HepG2 (cell line): ENCODE results near the gene OR1J2. TPM values are rescaled to one million over a fixed set of nuclear protein-coding genes. Genes with fewer than 3 reads are reported as not detected.

Experiments used
- ATAC-seq: fragments of 200-7000 bp; cut with Tn5 transposase; 3 replicates; pipeline ENCODE4 v1.9.1; 2020; ENCODE audit warnings: mild to moderate bottlenecking, moderate library complexity
- Bru-seq: library from RNA; stranded (reverse); fragments of 400-500 nt; gene quantifications from one replicate; lab custom pipeline; 2021; lab: Mats Ljungman, UMichigan
- BruChase-seq, 2 experiments: library from RNA; stranded (reverse); fragments of 400-500 nt; gene quantifications; one replicate each; lab custom pipeline; 2021; lab: Mats Ljungman, UMichigan
- BruUV-seq: library from RNA; stranded (reverse); fragments of 400-500 nt; replicated peaks from 2 replicates; lab custom pipeline; 2021; lab: Mats Ljungman, UMichigan
- CTCF ChIA-PET: fragments of 300-600 bp; formaldehyde crosslinking; extraction: SDS; loops from one replicate; lab custom pipeline; 2021; ENCODE audit warnings: low total read pairs, inconsistent platforms, low intra/inter-chr PET ratio; lab: Yijun Ruan, JAX
- POLR2A ChIA-PET: fragments of 350-600 bp; sonication (Branson Sonifier 250); formaldehyde crosslinking; loops from one replicate; lab custom pipeline; 2020; ENCODE audit warnings: antibody characterized with exemption, inconsistent platforms; lab: Yijun Ruan, JAX
- DNase-seq: peaks from one replicate; pipeline ENCODE4 v3.0.0-alpha.2; 2015; ENCODE audit warnings: low spot score
- FAIRE-seq: peaks from 3 replicates; lab custom pipeline; 2011; peaks lifted over from hg19 to GRCh38; lab: Jason Lieb, UNC
- H2AFZ ChIP-seq: one replicate; pipeline ENCODE4 v1.6.1; 2011; ENCODE audit warnings: low read length, inconsistent platforms
- H3K27ac ChIP-seq: fragments of 300-600 bp; 3 replicates; pipeline ENCODE4 v1.8.0; 2011; ENCODE audit warnings: mixed run types, mild to moderate bottlenecking, mixed read lengths, low read length, inconsistent platforms; ENCODE audit not compliant: insufficient read depth; ENCODE audit errors: extremely low read length
- H3K27me3 ChIP-seq, 2 experiments: fragments of 200-600 bp in 1 of 2; 2 replicates in 1 of 2; 3 replicates in 1 of 2; pipeline versions ENCODE4 v1.6.0 to v1.8.0; 2011; ENCODE audit warnings: low read length in 2 of 2, mild to moderate bottlenecking in 2 of 2, moderate library complexity in 2 of 2, inconsistent platforms in 1 of 2; ENCODE audit not compliant: insufficient read depth in 2 of 2, control insufficient read depth in 1 of 2
- H3K36me3 ChIP-seq, 2 experiments: fragments of 200-600 bp in 1 of 2; replicated peaks in 1 of 2; 2 replicates in 1 of 2; 3 replicates in 1 of 2; pipeline versions ENCODE4 v1.5.1 to v1.8.0; 2011; ENCODE audit warnings: low read length in 2 of 2, inconsistent platforms in 1 of 2; ENCODE audit not compliant: insufficient read depth in 2 of 2, control insufficient read depth in 1 of 2
- H3K4me1 ChIP-seq: 2 replicates; pipeline ENCODE4 v1.5.1; 2012; ENCODE audit warnings: low read length, inconsistent platforms; ENCODE audit not compliant: insufficient read depth
- H3K4me2 ChIP-seq: 2 replicates; pipeline ENCODE4 v1.6.0; 2011; ENCODE audit warnings: low read depth, low read length, inconsistent platforms
- H3K4me3 ChIP-seq, 3 experiments: fragments of 200-600 bp in 1 of 3; sonication (generic), shearing (Covaris generic) in 1 of 3; replicated peaks in 1 of 3; 2 replicates each; pipeline ENCODE4 v1.5.1; 2011 to 2016; ENCODE audit warnings: low read length in 3 of 3, inconsistent platforms in 2 of 3, low read depth in 2 of 3, mild to moderate bottlenecking in 2 of 3, control low read depth in 1 of 3, mixed read lengths in 1 of 3; ENCODE audit not compliant: insufficient read depth in 1 of 3
- H3K79me2 ChIP-seq: one replicate; pipeline ENCODE4 v1.6.1; 2011; ENCODE audit warnings: low read length, inconsistent platforms; ENCODE audit not compliant: insufficient read depth
- H3K9ac ChIP-seq: 2 replicates; pipeline ENCODE4 v1.6.0; 2011; ENCODE audit warnings: mild to moderate bottlenecking, low read depth, low read length, inconsistent platforms; ENCODE audit not compliant: insufficient read depth
- H3K9me3 ChIP-seq: 2 replicates; pipeline ENCODE4 v1.5.1; 2012; ENCODE audit warnings: mild to moderate bottlenecking, low read length
- H4K20me1 ChIP-seq: 2 replicates; pipeline ENCODE4 v1.6.0; 2011; ENCODE audit warnings: inconsistent platforms, mild to moderate bottlenecking, low read length, moderate library complexity; ENCODE audit not compliant: insufficient read depth
- ATF2 ChIP-seq: sonication (generic); formaldehyde crosslinking; IDR thresholded peaks from 2 replicates; pipeline ENCODE4 v1.4.0; 2020; ENCODE audit warnings: missing genetic modification reagents
- IRF9 ChIP-seq: sonication (generic); formaldehyde crosslinking; IDR thresholded peaks from 2 replicates; pipeline ENCODE4 v1.8.0; 2022; ENCODE audit warnings: missing genetic modification reagents, mild to moderate bottlenecking, borderline replicate concordance
- PRDM15 ChIP-seq: sonication (generic); formaldehyde crosslinking; IDR thresholded peaks from 2 replicates; pipeline ENCODE4 v1.4.0; 2020; ENCODE audit warnings: missing genetic modification reagents
- ZBTB39 ChIP-seq: sonication (generic); formaldehyde crosslinking; IDR thresholded peaks from 2 replicates; pipeline ENCODE4 v1.5.0; 2020; ENCODE audit warnings: missing genetic modification reagents
- ZFP37 ChIP-seq: sonication (generic); formaldehyde crosslinking; IDR thresholded peaks from 2 replicates; pipeline ENCODE4 v1.4.0; 2020; ENCODE audit warnings: missing genetic modification reagents, borderline replicate concordance
- ZNF747 ChIP-seq: sonication (generic); formaldehyde crosslinking; IDR thresholded peaks from 2 replicates; pipeline ENCODE4 v1.8.1; 2023; ENCODE audit warnings: missing genetic modification reagents, mild to moderate bottlenecking, borderline replicate concordance
- ZNF75D ChIP-seq: sonication (generic); formaldehyde crosslinking; IDR thresholded peaks from 2 replicates; pipeline ENCODE4 v1.8.1; 2023; ENCODE audit warnings: missing genetic modification reagents, mild to moderate bottlenecking, borderline replicate concordance
- WGBS: methylation state at CpG from one replicate; pipeline ENCODE4 v1.1.6; 2017; ENCODE audit warnings: low lambda C conversion rate; 5-methylcytosine and 5-hydroxymethylcytosine counted together
- in situ Hi-C: cut with HindIII; loops from 2 replicates; pipeline ENCODE4 v1.10.0; 2017; ENCODE audit warnings: low pct_unique_long_range_greater_than_20kb; ENCODE audit not compliant: extremely low pct_ligation_motif_present
- intact Hi-C: fragments of 100-400 bp; cut with micrococcal nuclease; formaldehyde crosslinking; loops from one replicate; pipeline ENCODE4 v1.10.0; 2022; ENCODE audit not compliant: unreplicated experiment
- long read RNA-seq, 2 experiments: library from RNA in 1 of 2; library from polyadenylated mRNA in 1 of 2; stranded (forward) in 1 of 2; unstranded in 1 of 2; transcript quantifications; one replicate each; pipeline ENCODE4 v2.0.0, GENCODE V29; 2019 to 2022
- polyA minus RNA-seq, 3 experiments: library from RNA; depleted of rRNA, polyadenylated mRNA; stranded (reverse); fragments of >200 nt; gene quantifications; 2 replicates each; pipeline ENCODE4 v1.2.3, GENCODE V29; 2011; ENCODE audit warnings: low replicate concordance in 1 of 3
- polyA plus RNA-seq, 8 experiments: library from polyadenylated mRNA; depleted of rRNA in 3 of 8; stranded (reverse) in 7 of 8; unstranded in 1 of 8; fragments of >200 nt; fragmentation: Illumina TruSeq in 4 of 8; extraction: Trizol in 4 of 8; gene quantifications; 2 replicates each; pipeline versions ENCODE4 v1.2.1 to v1.2.3, GENCODE V29; 2011 to 2016; ENCODE audit warnings: low read depth in 4 of 8, missing spikeins in 1 of 8, mixed read lengths in 1 of 8; ENCODE audit not compliant: insufficient read depth in 1 of 8
- total RNA-seq, 5 experiments: library from RNA; depleted of rRNA; stranded (reverse); fragments of >200 nt; fragmentation: Illumina TruSeq; extraction: Trizol; gene quantifications; 2 replicates each; pipeline ENCODE4 v1.2.3, GENCODE V29; 2016; ENCODE audit warnings: low read depth in 1 of 5

The OR1J2 gene
- not detected in 2 replicates for total RNA-seq (2016; rRNA removed; fragmentation: Illumina TruSeq; extraction: Trizol)
- not detected in 2 replicates for total RNA-seq (2016; cell fraction: cytosol; rRNA removed; fragmentation: Illumina TruSeq; extraction: Trizol; ENCODE audit: low read depth)
- not detected in 2 replicates for total RNA-seq (2016; cell fraction: insoluble cytoplasmic fraction; rRNA removed; fragmentation: Illumina TruSeq; extraction: Trizol)
- not detected in 2 replicates for total RNA-seq (2016; cell fraction: membrane; rRNA removed; fragmentation: Illumina TruSeq; extraction: Trizol)
- total RNA-seq (2016; cell fraction: nucleus; rRNA removed; fragmentation: Illumina TruSeq; extraction: Trizol), result not detected in 2 replicates
- polyA plus RNA-seq (2011; rRNA removed), result not detected in 2 replicates
- polyA plus RNA-seq (2011; cell fraction: cytosol; rRNA removed), result not detected in 2 replicates
- polyA plus RNA-seq (2011; cell fraction: nucleus; rRNA removed), result not detected in 2 replicates
- polyA plus RNA-seq (2012), result not detected in 2 replicates
- polyA plus RNA-seq (2016; cell fraction: cytosol; fragmentation: Illumina TruSeq; extraction: Trizol; ENCODE audit: low read depth), result not detected in 2 replicates
- polyA plus RNA-seq (2016; cell fraction: insoluble cytoplasmic fraction; fragmentation: Illumina TruSeq; extraction: Trizol; ENCODE audit: low read depth), result not detected in 2 replicates
- not detected in 2 replicates for polyA plus RNA-seq (2016; cell fraction: membrane; fragmentation: Illumina TruSeq; extraction: Trizol; ENCODE audit: low read depth)
- polyA plus RNA-seq (2016; cell fraction: nucleus; fragmentation: Illumina TruSeq; extraction: Trizol; ENCODE audit: insufficient read depth, low read depth), result not detected in 2 replicates
- polyA minus RNA-seq (2011; rRNA and poly(A)+ RNA removed; ENCODE audit: low replicate concordance), result 0.54 TPM in 1 of 2 replicates, not detected in the other
- polyA minus RNA-seq (2011; cell fraction: cytosol; rRNA and poly(A)+ RNA removed), result not detected in 2 replicates
- 0.64 TPM in 1 of 2 replicates, not detected in the other for polyA minus RNA-seq (2011; cell fraction: nucleus; rRNA and poly(A)+ RNA removed)
- not detected for Bru-seq, nascent RNA
- BruChase-seq, experiment 1, labeled RNA remaining after a 6-hour chase, result not detected
- not detected for BruChase-seq, experiment 2, labeled RNA remaining after a 2-hour chase
- long read RNA-seq, experiment 1, result 0 reads
- long read RNA-seq, experiment 2, result 0 reads

- no peak for FAIRE-seq
Measured at GRCh38 chr9:122510502-122510901, at the start of gene OR1J2. Gene OR1J2 (plus strand): TSS chr9:122510802. CDS start chr9:122510802, 0 bp downstream.

More at GRCh38 chr9:122510502-122510901, at the start of gene OR1J2:
- no peaks in the 10 kb centered on the region for H3K36me3 ChIP-seq
- H4K20me1 ChIP-seq, result no peaks in the 10 kb centered on the region
- in situ Hi-C loops, result no loop called here
- H3K79me2 ChIP-seq, result no peaks in the 10 kb centered on the region
- 1% methylated on average over 6 of the region's 6 CpGs for WGBS
- BruUV-seq, result no TSS peak
- ChIA-PET POLR2A (no interaction called here), CTCF (no interaction called here)
- H3K4me2 ChIP-seq, result no peak within 1 kb of the TSS
- DNase-seq (no peak), ATAC-seq (no peak)
- peaks cover 0 to 3% of the 10 kb centered on the region in 2 experiments; a peak in 1 of 5 replicates for H3K27me3 ChIP-seq
- H2AFZ ChIP-seq, result no peak within 1 kb of the TSS
- peaks cover 8% of the 10 kb centered on the region; the same call in 1 of the 2 replicates for H3K4me1 ChIP-seq
- no peak within 1 kb of the TSS for H3K9ac ChIP-seq
- intact Hi-C loops, result no loop called here
- no peaks in the 10 kb centered on the region for H3K9me3 ChIP-seq
- no peak within 1 kb of the TSS for H3K27ac ChIP-seq
- no peak for TF ChIP-seq ATF2 (CRISPR knock-in tag)
- TF ChIP-seq ZFP37 (CRISPR knock-in tag), result no peak
- no peak for TF ChIP-seq ZNF747
- no peak for TF ChIP-seq ZNF75D (CRISPR knock-in tag)
- TF ChIP-seq IRF9 (CRISPR knock-in tag), result no peak
- TF ChIP-seq ZBTB39 (CRISPR knock-in tag), result no peak
- no peak for TF ChIP-seq PRDM15 (CRISPR knock-in tag)
- H3K4me3 ChIP-seq, result no peak within 1 kb of the TSS
